GM21786 (cell line): ENCODE results near the gene ADTRP.

Experiments used
- ATAC-seq: cut with Tn5 transposase; IDR thresholded peaks from one replicate; pipeline ENCODE4 v1.9.1; 2021; ENCODE audit not compliant: unreplicated experiment

ADTRP gene

GRCh38 chr6:11667876-11668275, 110.7 kb downstream of the ADTRP start:
- ATAC-seq = no peak

DNA sequence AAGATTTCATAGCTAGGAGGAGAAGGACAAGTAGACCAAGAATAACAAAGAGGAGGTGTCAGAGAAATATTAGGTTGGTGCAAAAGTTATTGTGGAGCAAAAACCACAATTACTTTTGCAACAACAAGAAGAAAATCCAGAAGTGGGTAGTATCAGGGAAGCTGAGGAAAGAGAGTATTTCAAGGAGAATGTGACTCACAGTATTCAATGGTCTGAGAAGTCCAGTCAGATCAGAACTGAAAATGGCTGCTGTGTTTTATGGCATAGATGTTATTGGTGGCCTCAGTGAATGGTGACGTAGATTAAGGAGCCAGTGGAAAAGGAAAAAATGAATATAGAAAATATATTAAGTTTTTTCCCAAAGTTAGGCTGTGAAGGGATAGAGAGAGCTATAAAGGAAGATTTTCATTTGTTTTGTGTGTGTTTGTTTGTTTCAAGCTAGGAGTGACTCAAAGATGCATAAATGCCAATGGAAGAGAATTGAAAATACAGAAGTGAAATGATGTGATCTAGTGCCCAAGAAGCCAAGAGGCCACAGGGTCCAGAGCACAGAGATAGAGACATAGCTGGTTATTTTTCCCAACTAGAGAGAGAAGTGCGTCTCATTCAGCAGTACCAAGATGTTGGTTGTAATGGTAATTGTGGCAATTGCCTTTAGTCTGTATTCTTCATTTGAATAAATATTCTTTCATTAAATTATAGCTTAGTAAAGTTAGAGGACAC, 112.8 kb downstream of the ADTRP start:
- ATAC-seq = no peak
